Measurements from ENCODE around the gene SLC7A6.

The SLC7A6 gene

GRCh38 chr16:68264128-68265077, at the start of gene SLC7A6:
TSS of gene SLC7A6 (plus strand) at chr16:68264526. CDS start at chr16:68274727, 10,201 bp downstream.
- DNase-seq (ENCODE audit: low read depth) = no peak

- no peak for DNase-seq (ENCODE audit: low read depth)
Observed at GRCh38 chr16:68214726-68215125, 49.6 kb upstream of the SLC7A6 start.

- DNase-seq (ENCODE audit: low read depth) = no peak
Observed at GRCh38 chr16:68215302-68215701, 49.0 kb upstream of the SLC7A6 start.

GRCh38 chr16:68216240-68216639, 48.1 kb upstream of the SLC7A6 start:
- DNase-seq (ENCODE audit: low read depth) = no peak

GRCh38 chr16:68217506-68217905, 46.8 kb upstream of the SLC7A6 start:
- no peak for DNase-seq (ENCODE audit: low read depth)

GRCh38 chr16:68219725-68220351, 44.5 kb upstream of the SLC7A6 start:
- no peak for DNase-seq (ENCODE audit: low read depth)

GRCh38 chr16:68223072-68223471, 41.3 kb upstream of the SLC7A6 start:
- no peak for DNase-seq (ENCODE audit: low read depth)

- no peak for DNase-seq (ENCODE audit: low read depth)
Observed at GRCh38 chr16:68226116-68226515, 38.2 kb upstream of the SLC7A6 start.

- no peak for DNase-seq (ENCODE audit: low read depth)
Observed at GRCh38 chr16:68227183-68227793, 37.0 kb upstream of the SLC7A6 start.

- DNase-seq (ENCODE audit: low read depth) = no peak
Observed at GRCh38 chr16:68227850-68228553, 36.3 kb upstream of the SLC7A6 start.

GRCh38 chr16:68228652-68229051, 35.7 kb upstream of the SLC7A6 start:
- DNase-seq (ENCODE audit: low read depth) = no peak

GRCh38 chr16:68229431-68230175, 34.7 kb upstream of the SLC7A6 start:
- DNase-seq (ENCODE audit: low read depth) = no peak

GRCh38 chr16:68230176-68230571, 34.2 kb upstream of the SLC7A6 start:
- no peak for DNase-seq (ENCODE audit: low read depth)

- DNase-seq (ENCODE audit: low read depth) = no peak
Observed at GRCh38 chr16:68230956-68231355, 33.4 kb upstream of the SLC7A6 start.

- no peak for DNase-seq (ENCODE audit: low read depth)
Observed at GRCh38 chr16:68231384-68232136, 32.8 kb upstream of the SLC7A6 start.

GRCh38 chr16:68232335-68232734, 32.0 kb upstream of the SLC7A6 start:
- no peak for DNase-seq (ENCODE audit: low read depth)

- no peak for DNase-seq (ENCODE audit: low read depth)
Observed at GRCh38 chr16:68233085-68233834, 31.1 kb upstream of the SLC7A6 start.

- no peak for DNase-seq (ENCODE audit: low read depth)
Observed at GRCh38 chr16:68233835-68234187, 30.5 kb upstream of the SLC7A6 start.

GRCh38 chr16:68234188-68235107, 29.9 kb upstream of the SLC7A6 start:
- no peak for DNase-seq (ENCODE audit: low read depth)

Measured in GM04503 (cell line).